ENCODE data around the gene EP400. TPM values are rescaled to one million over a fixed set of nuclear protein-coding genes. Genes with fewer than 3 reads are reported as not detected.
A peak's percentile ranks its signal among the peaks of the same experiment; 100 is the strongest.

The EP400 gene
- total and polyA plus RNA-seq, 9 of the 15 experiments (the other 6 are each of a cell fraction or from before 2014, with no cell fraction given) = 4.5 to 58.0 (median 7.0) TPM

DNA sequence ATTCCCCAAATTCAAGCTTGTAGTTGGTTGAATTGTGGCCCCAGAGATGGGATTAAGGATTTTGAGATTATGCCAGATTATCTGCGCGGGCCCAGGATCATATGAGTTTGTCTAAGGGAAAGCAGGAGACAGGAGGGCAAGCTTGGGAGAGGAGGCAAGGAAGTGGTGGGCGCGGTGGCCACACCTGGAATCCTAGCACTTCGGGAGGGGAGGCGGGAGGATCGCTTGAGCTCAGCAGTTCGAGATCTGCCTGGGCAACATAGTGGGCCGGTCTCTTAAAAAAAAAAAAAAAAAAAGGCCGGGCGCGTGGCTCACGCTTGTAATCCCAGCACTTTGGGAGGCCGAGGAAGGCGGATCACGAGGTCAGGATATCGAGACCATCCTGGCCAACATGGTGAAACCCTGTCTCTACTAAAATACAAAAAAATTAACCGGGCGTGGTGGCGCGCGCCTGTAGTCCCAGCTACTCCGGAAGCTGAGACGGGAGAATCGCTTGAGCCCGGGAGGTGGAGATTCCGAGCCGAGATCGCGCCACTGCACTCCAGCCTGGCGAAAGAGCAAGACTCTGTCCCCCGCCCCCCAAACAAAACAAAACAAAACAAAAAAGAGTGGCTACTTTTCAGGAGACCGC, 21.5 kb upstream of the EP400 start (continued):
- peak; percentile 12; the same call in 1 of the 2 replicates for TF ChIP-seq MYC (IDR thresholded peaks at IDR 0.05; ENCODE audit: low read depth, low read length)
- TF ChIP-seq MYC (CRISPR knock-in tag; IDR thresholded peaks at IDR 0.05; ENCODE audit: borderline replicate concordance, low read depth) = no peak
- TF ChIP-seq, protein P1, sequence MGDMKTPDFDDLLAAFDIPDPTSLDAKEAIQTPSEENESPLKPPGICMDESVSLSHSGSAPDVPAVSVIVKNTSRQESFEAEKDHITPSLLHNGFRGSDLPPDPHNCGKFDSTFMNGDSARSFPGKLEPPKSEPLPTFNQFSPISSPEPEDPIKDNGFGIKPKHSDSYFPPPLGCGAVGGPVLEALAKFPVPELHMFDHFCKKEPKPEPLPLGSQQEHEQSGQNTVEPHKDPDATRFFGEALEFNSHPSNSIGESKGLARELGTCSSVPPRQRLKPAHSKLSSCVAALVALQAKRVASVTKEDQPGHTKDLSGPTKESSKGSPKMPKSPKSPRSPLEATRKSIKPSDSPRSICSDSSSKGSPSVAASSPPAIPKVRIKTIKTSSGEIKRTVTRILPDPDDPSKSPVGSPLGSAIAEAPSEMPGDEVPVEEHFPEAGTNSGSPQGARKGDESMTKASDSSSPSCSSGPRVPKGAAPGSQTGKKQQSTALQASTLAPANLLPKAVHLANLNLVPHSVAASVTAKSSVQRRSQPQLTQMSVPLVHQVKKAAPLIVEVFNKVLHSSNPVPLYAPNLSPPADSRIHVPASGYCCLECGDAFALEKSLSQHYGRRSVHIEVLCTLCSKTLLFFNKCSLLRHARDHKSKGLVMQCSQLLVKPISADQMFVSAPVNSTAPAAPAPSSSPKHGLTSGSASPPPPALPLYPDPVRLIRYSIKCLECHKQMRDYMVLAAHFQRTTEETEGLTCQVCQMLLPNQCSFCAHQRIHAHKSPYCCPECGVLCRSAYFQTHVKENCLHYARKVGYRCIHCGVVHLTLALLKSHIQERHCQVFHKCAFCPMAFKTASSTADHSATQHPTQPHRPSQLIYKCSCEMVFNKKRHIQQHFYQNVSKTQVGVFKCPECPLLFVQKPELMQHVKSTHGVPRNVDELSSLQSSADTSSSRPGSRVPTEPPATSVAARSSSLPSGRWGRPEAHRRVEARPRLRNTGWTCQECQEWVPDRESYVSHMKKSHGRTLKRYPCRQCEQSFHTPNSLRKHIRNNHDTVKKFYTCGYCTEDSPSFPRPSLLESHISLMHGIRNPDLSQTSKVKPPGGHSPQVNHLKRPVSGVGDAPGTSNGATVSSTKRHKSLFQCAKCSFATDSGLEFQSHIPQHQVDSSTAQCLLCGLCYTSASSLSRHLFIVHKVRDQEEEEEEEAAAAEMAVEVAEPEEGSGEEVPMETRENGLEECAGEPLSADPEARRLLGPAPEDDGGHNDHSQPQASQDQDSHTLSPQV (IDR thresholded peaks at IDR 0.05) = 0 out of 2 replicates have a peak, but pooled peaks have one; percentile 18
- TF ChIP-seq, protein P2, sequence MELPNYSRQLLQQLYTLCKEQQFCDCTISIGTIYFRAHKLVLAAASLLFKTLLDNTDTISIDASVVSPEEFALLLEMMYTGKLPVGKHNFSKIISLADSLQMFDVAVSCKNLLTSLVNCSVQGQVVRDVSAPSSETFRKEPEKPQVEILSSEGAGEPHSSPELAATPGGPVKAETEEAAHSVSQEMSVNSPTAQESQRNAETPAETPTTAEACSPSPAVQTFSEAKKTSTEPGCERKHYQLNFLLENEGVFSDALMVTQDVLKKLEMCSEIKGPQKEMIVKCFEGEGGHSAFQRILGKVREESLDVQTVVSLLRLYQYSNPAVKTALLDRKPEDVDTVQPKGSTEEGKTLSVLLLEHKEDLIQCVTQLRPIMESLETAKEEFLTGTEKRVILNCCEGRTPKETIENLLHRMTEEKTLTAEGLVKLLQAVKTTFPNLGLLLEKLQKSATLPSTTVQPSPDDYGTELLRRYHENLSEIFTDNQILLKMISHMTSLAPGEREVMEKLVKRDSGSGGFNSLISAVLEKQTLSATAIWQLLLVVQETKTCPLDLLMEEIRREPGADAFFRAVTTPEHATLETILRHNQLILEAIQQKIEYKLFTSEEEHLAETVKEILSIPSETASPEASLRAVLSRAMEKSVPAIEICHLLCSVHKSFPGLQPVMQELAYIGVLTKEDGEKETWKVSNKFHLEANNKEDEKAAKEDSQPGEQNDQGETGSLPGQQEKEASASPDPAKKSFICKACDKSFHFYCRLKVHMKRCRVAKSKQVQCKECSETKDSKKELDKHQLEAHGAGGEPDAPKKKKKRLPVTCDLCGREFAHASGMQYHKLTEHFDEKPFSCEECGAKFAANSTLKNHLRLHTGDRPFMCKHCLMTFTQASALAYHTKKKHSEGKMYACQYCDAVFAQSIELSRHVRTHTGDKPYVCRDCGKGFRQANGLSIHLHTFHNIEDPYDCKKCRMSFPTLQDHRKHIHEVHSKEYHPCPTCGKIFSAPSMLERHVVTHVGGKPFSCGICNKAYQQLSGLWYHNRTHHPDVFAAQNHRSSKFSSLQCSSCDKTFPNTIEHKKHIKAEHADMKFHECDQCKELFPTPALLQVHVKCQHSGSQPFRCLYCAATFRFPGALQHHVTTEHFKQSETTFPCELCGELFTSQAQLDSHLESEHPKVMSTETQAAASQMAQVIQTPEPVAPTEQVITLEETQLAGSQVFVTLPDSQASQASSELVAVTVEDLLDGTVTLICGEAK (IDR thresholded peaks at IDR 0.05) = peak; percentile 54; the same call in 1 of the 2 replicates
- TF ChIP-seq, protein P2 (CRISPR knock-in tag; IDR thresholded peaks at IDR 0.05) = no peak
- TF ChIP-seq, protein P3, sequence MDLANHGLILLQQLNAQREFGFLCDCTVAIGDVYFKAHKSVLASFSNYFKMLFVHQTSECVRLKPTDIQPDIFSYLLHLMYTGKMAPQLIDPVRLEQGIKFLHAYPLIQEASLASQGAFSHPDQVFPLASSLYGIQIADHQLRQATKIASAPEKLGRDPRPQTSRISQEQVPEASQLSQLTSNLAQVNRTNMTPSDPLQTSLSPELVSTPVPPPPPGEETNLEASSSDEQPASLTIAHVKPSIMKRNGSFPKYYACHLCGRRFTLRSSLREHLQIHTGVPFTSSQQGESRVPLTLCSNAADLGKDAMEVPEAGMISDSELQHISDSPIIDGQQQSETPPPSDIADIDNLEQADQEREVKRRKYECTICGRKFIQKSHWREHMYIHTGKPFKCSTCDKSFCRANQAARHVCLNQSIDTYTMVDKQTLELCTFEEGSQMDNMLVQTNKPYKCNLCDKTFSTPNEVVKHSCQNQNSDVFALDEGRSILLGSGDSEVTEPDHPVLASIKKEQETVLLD (IDR thresholded peaks at IDR 0.05) = 0 out of 2 replicates have a peak, but pooled peaks have one; percentile 24
- no peak for TF ChIP-seq MAFG (tag; conservative IDR thresholded peaks at IDR 0.05)
- peak; percentile 49 for TF ChIP-seq POLR2B (IDR thresholded peaks at IDR 0.05; ENCODE audit: low read depth, partially characterized antibody)
